Measurements from ENCODE around the gene TMEM222. TPM values are rescaled to one million over a fixed set of nuclear protein-coding genes. Genes with fewer than 3 reads are reported as not detected.
A peak's percentile ranks its signal among the peaks of the same experiment; 100 is the strongest.

The TMEM222 gene
- total and polyA plus RNA-seq, 2 experiments from 2014 or later = 53.0 to 59.0 TPM

DNA sequence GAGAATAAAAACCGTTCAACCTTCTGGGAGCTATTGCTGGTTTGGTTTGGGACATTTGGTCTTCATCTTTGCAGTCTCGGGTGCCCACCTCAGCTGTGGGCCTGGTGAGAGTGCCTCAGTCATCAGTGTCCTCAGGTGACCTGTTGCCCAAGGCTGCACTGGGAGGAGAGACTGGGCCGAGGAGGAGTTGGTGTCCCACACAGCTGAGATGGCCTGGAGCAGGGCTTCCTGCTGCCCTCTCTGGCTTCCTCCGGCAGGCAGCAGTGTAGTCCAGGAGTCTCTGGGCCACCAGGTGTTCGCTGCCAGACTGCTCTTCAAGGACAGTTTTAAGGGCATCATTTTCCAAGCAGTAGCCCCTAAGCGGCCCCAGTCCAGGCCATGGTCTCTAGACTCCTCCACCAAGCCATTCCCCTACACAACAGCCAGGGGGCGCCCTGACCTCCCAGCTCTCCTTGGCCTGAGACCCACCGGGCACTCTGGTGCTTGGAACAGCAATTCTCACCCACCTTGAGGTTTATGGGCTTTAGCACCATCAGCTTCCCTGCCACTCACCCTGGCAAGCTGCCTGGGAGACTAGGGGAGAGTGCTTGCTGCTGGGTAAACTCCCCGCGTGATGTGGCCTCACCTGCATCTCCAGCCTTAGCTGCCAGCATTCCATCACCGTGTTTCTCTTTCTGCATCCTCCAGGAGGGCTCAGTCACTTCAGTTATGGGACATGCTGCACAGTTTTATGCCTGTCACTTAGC lies 10.7 kb downstream of the TMEM222 start:
- peak overlapping the region; percentile 14; the same call in 1 of the 2 replicates for H3K9ac ChIP-seq
- no peaks in the 10 kb centered on the region; the same call in 1 of the 2 replicates for H4K20me1 ChIP-seq (ENCODE audit: insufficient read depth)
- H2AFZ ChIP-seq = no peak overlapping the region
- in situ Hi-C loops (cut with MboI) = no loop called here
- no peaks in the 10 kb centered on the region for H3F3A ChIP-seq (ENCODE audit: insufficient read depth)
- H3K36me3 ChIP-seq (ENCODE audit: low read depth) = peaks cover 9% of the 10 kb centered on the region; the same call in 1 of the 2 replicates
- H3K27me3 ChIP-seq (replicated peaks; ENCODE audit: insufficient read depth) = no peaks in the 10 kb centered on the region
- WGBS, 2 experiments (ENCODE audit: low coverage in 1 of 2, low lambda C conversion rate in 2 of 2, missing lambda C conversion rate in 2 of 2) = 60% methylated on average over 11 of the region's 11 CpGs
- no peaks in the 10 kb centered on the region for H3K9me2 ChIP-seq (ENCODE audit: insufficient read depth)
- DNase-seq = peak; percentile 64
- H3K27ac ChIP-seq = no peak overlapping the region
- H3K79me2 ChIP-seq (ENCODE audit: insufficient read depth) = peaks cover 38% of the 10 kb centered on the region
- no peak overlapping the region for H3K4me3 ChIP-seq
- TF ChIP-seq EZH2phosphoT487 (IDR thresholded peaks at IDR 0.05; ENCODE audit: insufficient read depth, low read depth) (no peak), EZH2 (IDR thresholded peaks at IDR 0.05; ENCODE audit: insufficient read depth, poor library complexity, severe bottlenecking) (no peak)
- H3K9me3 ChIP-seq (ENCODE audit: low read depth) = no peaks in the 10 kb centered on the region
- H3K4me1 ChIP-seq (ENCODE audit: insufficient read depth) = no peaks in the 10 kb centered on the region
- H3K4me2 ChIP-seq (ENCODE audit: unreplicated experiment) = no peak overlapping the region

DNA sequence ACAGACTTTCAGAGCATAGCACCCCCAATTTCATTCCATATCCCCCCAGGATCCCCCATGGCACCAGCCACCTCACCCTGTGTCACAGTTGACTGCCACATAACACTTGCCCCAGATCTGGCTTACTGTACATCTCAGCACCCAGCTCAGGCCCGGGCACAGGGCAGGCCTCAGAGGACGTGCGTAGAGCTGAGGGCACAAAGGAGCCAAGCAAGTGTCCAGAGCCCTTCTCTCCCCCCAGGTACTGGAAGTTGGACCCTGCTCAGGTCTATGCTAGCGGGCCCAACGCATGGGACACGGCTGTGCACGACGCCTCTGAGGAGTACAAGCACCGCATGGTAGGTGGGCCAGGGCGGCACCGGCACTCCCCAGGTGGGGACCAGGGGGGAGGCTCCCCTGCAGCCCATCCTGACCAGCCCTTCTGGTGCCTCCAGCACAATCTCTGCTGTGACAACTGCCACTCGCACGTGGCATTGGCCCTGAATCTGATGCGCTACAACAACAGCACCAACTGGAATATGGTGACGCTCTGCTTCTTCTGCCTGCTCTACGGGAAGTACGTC lies 11.8 kb downstream of the TMEM222 start:
- H3K9ac ChIP-seq = no peak overlapping the region
- no peaks in the 10 kb centered on the region for H3K27me3 ChIP-seq (replicated peaks; ENCODE audit: insufficient read depth)
- no peak overlapping the region for H2AFZ ChIP-seq
- no peaks in the 10 kb centered on the region for H3K9me3 ChIP-seq (ENCODE audit: low read depth)
- H3K9me2 ChIP-seq (ENCODE audit: insufficient read depth) = no peaks in the 10 kb centered on the region
- in situ Hi-C loops (cut with MboI) = no loop called here
- H3K27ac ChIP-seq = no peak overlapping the region
- no peaks in the 10 kb centered on the region for H3K4me1 ChIP-seq (ENCODE audit: insufficient read depth)
- H4K20me1 ChIP-seq (ENCODE audit: insufficient read depth) = no peaks in the 10 kb centered on the region; the same call in 1 of the 2 replicates
- peaks cover 9% of the 10 kb centered on the region; the same call in 1 of the 2 replicates for H3K36me3 ChIP-seq (ENCODE audit: low read depth)
- TF ChIP-seq EZH2phosphoT487 (IDR thresholded peaks at IDR 0.05; ENCODE audit: insufficient read depth, low read depth) (no peak), EZH2 (IDR thresholded peaks at IDR 0.05; ENCODE audit: insufficient read depth, poor library complexity, severe bottlenecking) (no peak)
- DNase-seq = no peak
- H3K4me3 ChIP-seq = no peak overlapping the region
- peaks cover 27% of the 10 kb centered on the region for H3K79me2 ChIP-seq (ENCODE audit: insufficient read depth)
- H3K4me2 ChIP-seq (ENCODE audit: unreplicated experiment) = no peak overlapping the region
- no peaks in the 10 kb centered on the region for H3F3A ChIP-seq (ENCODE audit: insufficient read depth)
- 91 to 92% methylated on average over 17 of the region's 17 CpGs for WGBS, 2 experiments (ENCODE audit: low coverage in 1 of 2, low lambda C conversion rate in 2 of 2, missing lambda C conversion rate in 2 of 2)

GRCh38 chr1:27335506-27336422 lies 13.8 kb downstream of the TMEM222 start:
- in situ Hi-C loops (cut with MboI) = no loop called here
- no peaks in the 10 kb centered on the region for H3F3A ChIP-seq (ENCODE audit: insufficient read depth)
- H3K4me3 ChIP-seq = no peak overlapping the region
- H3K4me2 ChIP-seq (ENCODE audit: unreplicated experiment) = no peak overlapping the region
- no peaks in the 10 kb centered on the region for H3K9me3 ChIP-seq (ENCODE audit: low read depth)
- H3K4me1 ChIP-seq (ENCODE audit: insufficient read depth) = 0 out of 2 replicates have a peak, but pooled peaks cover 1% of the 10 kb centered on the region
- no peaks in the 10 kb centered on the region for H4K20me1 ChIP-seq (ENCODE audit: insufficient read depth)
- peaks cover 9% of the 10 kb centered on the region; the same call in 1 of the 2 replicates for H3K36me3 ChIP-seq (ENCODE audit: low read depth)
- no peak overlapping the region for H3K27ac ChIP-seq
- H3K9ac ChIP-seq = no peak overlapping the region
- H2AFZ ChIP-seq = no peak overlapping the region
- H3K27me3 ChIP-seq (replicated peaks; ENCODE audit: insufficient read depth) = no peaks in the 10 kb centered on the region
- H3K9me2 ChIP-seq (ENCODE audit: insufficient read depth) = no peaks in the 10 kb centered on the region
- WGBS, 2 experiments (ENCODE audit: low coverage in 1 of 2, low lambda C conversion rate in 2 of 2, missing lambda C conversion rate in 2 of 2) = 90 to 96% methylated on average over 17 of the region's 17 CpGs
- no peak for DNase-seq
- peaks cover 7% of the 10 kb centered on the region for H3K79me2 ChIP-seq (ENCODE audit: insufficient read depth)
- no peak for TF ChIP-seq EZH2 (IDR thresholded peaks at IDR 0.05; ENCODE audit: insufficient read depth, poor library complexity, severe bottlenecking)
- TF ChIP-seq EZH2phosphoT487 (IDR thresholded peaks at IDR 0.05; ENCODE audit: insufficient read depth, low read depth) = no peak

DNA sequence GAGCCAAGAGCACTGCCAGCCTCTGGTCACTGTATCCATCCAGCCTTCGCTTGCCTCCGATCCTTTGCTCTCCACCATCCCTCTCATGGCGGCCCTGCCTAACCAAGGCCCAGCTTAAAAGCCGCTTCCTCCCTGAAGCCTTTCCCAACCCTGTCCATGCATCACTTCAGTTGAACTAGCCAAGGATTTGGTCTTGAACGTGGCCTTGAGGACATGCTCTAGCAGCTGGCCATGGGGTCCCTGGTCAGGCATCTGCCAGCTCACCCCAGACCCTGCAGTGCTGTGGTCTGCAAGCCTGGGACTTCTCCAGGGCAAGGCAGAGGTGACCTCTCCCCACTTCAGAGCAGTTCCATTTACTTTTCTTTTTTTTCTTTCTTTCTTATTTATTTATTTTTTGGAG lies 14.8 kb downstream of the TMEM222 start:
- in situ Hi-C loops (cut with MboI) = no loop called here
- H2AFZ ChIP-seq = no peak overlapping the region
- H3K27me3 ChIP-seq (replicated peaks; ENCODE audit: insufficient read depth) = no peaks in the 10 kb centered on the region
- H3F3A ChIP-seq (ENCODE audit: insufficient read depth) = no peaks in the 10 kb centered on the region
- DNase-seq = no peak
- WGBS, 2 experiments (ENCODE audit: low coverage in 1 of 2, low lambda C conversion rate in 2 of 2, missing lambda C conversion rate in 2 of 2) = 80 to 82% methylated on average over 5 of the region's 5 CpGs
- no peak overlapping the region for H3K9ac ChIP-seq
- H3K27ac ChIP-seq = no peak overlapping the region
- H3K4me1 ChIP-seq (ENCODE audit: insufficient read depth) = peaks cover 11% of the 10 kb centered on the region
- no peak overlapping the region for H3K4me3 ChIP-seq
- TF ChIP-seq EZH2phosphoT487 (IDR thresholded peaks at IDR 0.05; ENCODE audit: insufficient read depth, low read depth) (no peak), EZH2 (IDR thresholded peaks at IDR 0.05; ENCODE audit: insufficient read depth, poor library complexity, severe bottlenecking) (no peak)
- no peaks in the 10 kb centered on the region for H3K9me2 ChIP-seq (ENCODE audit: insufficient read depth)
- no peak overlapping the region for H3K4me2 ChIP-seq (ENCODE audit: unreplicated experiment)
- no peaks in the 10 kb centered on the region for H4K20me1 ChIP-seq (ENCODE audit: insufficient read depth)
- H3K36me3 ChIP-seq (ENCODE audit: low read depth) = peaks cover 9% of the 10 kb centered on the region; the same call in 1 of the 2 replicates
- H3K79me2 ChIP-seq (ENCODE audit: insufficient read depth) = no peaks in the 10 kb centered on the region
- no peaks in the 10 kb centered on the region for H3K9me3 ChIP-seq (ENCODE audit: low read depth)
